ENCODE measurements around the gene GGA1. TPM values are rescaled to one million over a fixed set of nuclear protein-coding genes. Genes with fewer than 3 reads are reported as not detected.
"Not testable (repeated sequence)": the region's sequence is repeated elsewhere in the genome, so short reads cannot be mapped to it uniquely, and the experiment has no call there.

Gene GGA1
- total and polyA plus RNA-seq, 10 donors: 43.4 to 134 (median 83.4) TPM

GRCh38 chr22:37607010-37607934 lies 1.4 kb upstream of the GGA1 start:
- intact Hi-C loops (cut with DNase I; ENCODE audit: low total_unique reads): no loop called here
- peak; percentile 98 for DNase-seq
- TF ChIP-seq POLR2AphosphoS5 (IDR thresholded peaks at IDR 0.05) (peak; percentile 44 to 79 (median 73)), CTCF (IDR thresholded peaks at IDR 0.05 in 8 of 11, conservative IDR thresholded peaks at IDR 0.05 in 3 of 11) (peak; percentile 89 to 99 (median 97)), POLR2A (IDR thresholded peaks at IDR 0.05) (no peak)
- H3K4me1 ChIP-seq: peaks cover 27 to 73% (median 45%) of the 10 kb centered on the region in 6 donors
- peak overlapping the region; percentile 91 to 98 (median 96) for H3K27ac ChIP-seq
- 3 to 4% (median 4%) methylated on average over 44 of the region's 44 CpGs for WGBS, 5 donors
- peaks cover 0 to 10% (median 0%) of the 10 kb centered on the region in 7 donors for H3K27me3 ChIP-seq (replicated peaks in 1 of 7)
- no peaks in the 10 kb centered on the region for H3K9me3 ChIP-seq
- peak overlapping the region; percentile 21 to 97 (median 90) for H3K4me3 ChIP-seq
- H3K36me3 ChIP-seq: no peaks in the 10 kb centered on the region

GRCh38 chr22:37607935-37608476 lies 628 bp upstream of the GGA1 start:
- TF ChIP-seq CTCF (IDR thresholded peaks at IDR 0.05 in 8 of 11, conservative IDR thresholded peaks at IDR 0.05 in 3 of 11): no peak
- no peak for TF ChIP-seq POLR2AphosphoS5 (IDR thresholded peaks at IDR 0.05)
- TF ChIP-seq POLR2A (IDR thresholded peaks at IDR 0.05): no peak
- intact Hi-C loops (cut with DNase I; ENCODE audit: low total_unique reads): no loop called here
- peaks cover 0 to 4% (median 0%) of the 10 kb centered on the region in 6 donors for H3K36me3 ChIP-seq
- peaks cover 0 to 10% (median 0%) of the 10 kb centered on the region in 7 donors for H3K27me3 ChIP-seq (replicated peaks in 1 of 7)
- peak overlapping the region; percentile 79 to 97 (median 93) for H3K4me3 ChIP-seq
- peak overlapping the region; percentile 91 to 98 (median 96) for H3K27ac ChIP-seq
- WGBS, 5 donors: 2 to 3% (median 3%) methylated on average over 17 of the region's 17 CpGs
- peaks cover 27 to 78% (median 47%) of the 10 kb centered on the region in 6 donors for H3K4me1 ChIP-seq
- H3K9me3 ChIP-seq: no peaks in the 10 kb centered on the region
- no peak for DNase-seq

GRCh38 chr22:37609240-37610152 lies 862 bp downstream of the GGA1 start:
- Histone ChIP-seq H3K27me3 (replicated peaks in 1 of 7) (peaks cover 0 to 10% (median 0%) of the 10 kb centered on the region in 7 donors), H3K4me1 (peaks cover 27 to 84% (median 51%) of the 10 kb centered on the region in 6 donors), H3K27ac (peak overlapping the region; percentile 91 to 98 (median 96)), H3K4me3 (peak overlapping the region; percentile 79 to 97 (median 93)), H3K9me3 (no peaks in the 10 kb centered on the region), H3K36me3 (peaks cover 0 to 19% (median 6%) of the 10 kb centered on the region in 6 donors)
- no peak for DNase-seq
- WGBS, 5 donors: 3 to 10% (median 7%) methylated on average over 26 of the region's 26 CpGs
- intact Hi-C loops (cut with DNase I; ENCODE audit: low total_unique reads): no loop called here
- no peak for TF ChIP-seq CTCF (IDR thresholded peaks at IDR 0.05 in 8 of 11, conservative IDR thresholded peaks at IDR 0.05 in 3 of 11)
- TF ChIP-seq POLR2AphosphoS5 (IDR thresholded peaks at IDR 0.05): no peak
- TF ChIP-seq POLR2A (IDR thresholded peaks at IDR 0.05): peak in 1 of 3 donors; percentile 5

- Histone ChIP-seq H3K36me3 (peaks cover 0 to 25% (median 12%) of the 10 kb centered on the region in 6 donors), H3K4me3 (peak overlapping the region in 7 of 8 donors; percentile 79 to 97 (median 92)), H3K4me1 (peaks cover 27 to 78% (median 49%) of the 10 kb centered on the region in 6 donors), H3K27ac (peak overlapping the region; percentile 91 to 98 (median 96))
- H3K27me3 ChIP-seq (replicated peaks in 1 of 7); DNase-seq; intact Hi-C loops (cut with DNase I; ENCODE audit: low total_unique reads); H3K9me3 ChIP-seq: not testable (repeated sequence)
- whole genome bisulfite sequencing, 5 donors: 61 to 77% (median 73%) methylated on average over 3 of the region's 3 CpGs
Observed at GRCh38 chr22:37610153-37610475, 1.5 kb downstream of the GGA1 start.

All from spleen (tissue), 11 donors.